Gastrocnemius medialis (tissue), 4 donors: ENCODE measurements around the gene HIGD1C.

Experiments used
- CTCF ChIP-seq, 5 experiments: fragments of 450-650 bp in 3 of 5; fragments of 200-600 bp in 2 of 5; sonication (generic) in 2 of 5; IDR thresholded peaks in 4 of 5; conservative IDR thresholded peaks in 1 of 5; 1 replicate in 4 of 5; 2 replicates in 1 of 5; pipeline ENCODE4 v1.5.1; 2016 to 2019; ENCODE audit warnings: antibody characterized with exemption in 5 of 5, mild to moderate bottlenecking in 3 of 5, moderate library complexity in 3 of 5
- POLR2A ChIP-seq, 2 donors: fragments of 450-650 bp; IDR thresholded peaks; one replicate each; pipeline ENCODE4 v1.6.1; 2017; ENCODE audit warnings: antibody characterized with exemption in 2 of 2, mild to moderate bottlenecking in 2 of 2, moderate library complexity in 2 of 2

- no peak for TF ChIP-seq CTCF (IDR thresholded peaks at IDR 0.05 in 4 of 5, conservative IDR thresholded peaks at IDR 0.05 in 1 of 5)
- TF ChIP-seq POLR2A (IDR thresholded peaks at IDR 0.05), result no peak
Observed at GRCh38 chr12:50918584-50919316, 33.6 kb upstream of the HIGD1C start.
